GM18951 (cell line): ENCODE measurements around the gene CELA1.

Source experiments
- POLR2A ChIP-seq: IDR thresholded peaks from 4 replicates; pipeline ENCODE4 v1.6.1; 2011; ENCODE audit warnings: mild to moderate bottlenecking; ENCODE audit not compliant: insufficient read length, insufficient read depth; ENCODE audit errors: extremely low read depth
- in situ Hi-C: fragments of 300-500 bp; cut with MboI; formaldehyde crosslinking; loops from one replicate; pipeline ENCODE4 v1.12.0; 2022; ENCODE audit warnings: low sequenced_read_pairs, mixed read lengths, inconsistent platforms; ENCODE audit not compliant: unreplicated experiment

CELA1 gene

GRCh38 chr12:51346581-51346980, at the start of gene CELA1:
Gene CELA1 (minus strand): TSS chr12:51346679. CDS start chr12:51346638, 41 bp downstream.
- in situ Hi-C loops = loop anchor here (25.0 kb wide), 1 partner anchor 284 kb away; no protein-coding TSS in a partner anchor

GRCh38 chr12:51395283-51396230, 49.1 kb upstream of the CELA1 start:
- in situ Hi-C loops = no loop called here
- peak; percentile 26 for TF ChIP-seq POLR2A

More at GRCh38 chr12:51346581-51346980, at the start of gene CELA1:
- no peak for TF ChIP-seq POLR2A

- no peak for TF ChIP-seq POLR2A
- in situ Hi-C loops = no loop called here
These were observed 47.4 kb upstream of the CELA1 start for GRCh38 chr12:51393676-51394545.

GRCh38 chr12:51392556-51393237, 46.2 kb upstream of the CELA1 start:
- TF ChIP-seq POLR2A = peak; percentile 48
- in situ Hi-C loops = no loop called here

GRCh38 chr12:51391283-51392123, 45.0 kb upstream of the CELA1 start, which contains the start of gene GALNT6:
Gene GALNT6 (minus strand): TSS chr12:51391406. CDS start chr12:51379781, 11,625 bp downstream.
- in situ Hi-C loops = no loop called here
- peak; percentile 84 for TF ChIP-seq POLR2A

GRCh38 chr12:51390891-51391282, 44.4 kb upstream of the CELA1 start:
- in situ Hi-C loops = no loop called here
- no peak for TF ChIP-seq POLR2A

GRCh38 chr12:51390457-51390856, 44.0 kb upstream of the CELA1 start:
- no peak for TF ChIP-seq POLR2A
- in situ Hi-C loops = no loop called here

- in situ Hi-C loops = no loop called here
- no peak for TF ChIP-seq POLR2A
These were observed 43.0 kb upstream of the CELA1 start for GRCh38 chr12:51389302-51389999.

GRCh38 chr12:51388846-51389245, 42.4 kb upstream of the CELA1 start:
- in situ Hi-C loops = no loop called here
- TF ChIP-seq POLR2A = no peak

- in situ Hi-C loops = no loop called here
- no peak for TF ChIP-seq POLR2A
These were observed 41.8 kb upstream of the CELA1 start for GRCh38 chr12:51388069-51388799.

- no peak for TF ChIP-seq POLR2A
- in situ Hi-C loops = no loop called here
These were observed 39.9 kb upstream of the CELA1 start for GRCh38 chr12:51386351-51386750.
